SH-SY5Y (cell line): ENCODE data around the gene LBR.

Experiments used
- GATA2 ChIP-seq: IDR thresholded peaks from 2 replicates; pipeline ENCODE4 v1.6.1; 2011; ENCODE audit warnings: mild to moderate bottlenecking, low read depth, low read length
- GATA3 ChIP-seq: IDR thresholded peaks from 2 replicates; pipeline ENCODE4 v1.6.1; 2011; ENCODE audit warnings: low read depth, mild to moderate bottlenecking, low read length, moderate library complexity

GRCh38 chr1:225465793-225466517, 38.1 kb upstream of the LBR start:
- TF ChIP-seq GATA2 (no peak), GATA3 (no peak)
